ENCODE data around the gene FADS1. TPM values are rescaled to one million over a fixed set of nuclear protein-coding genes. Genes with fewer than 3 reads are reported as not detected.

Gene FADS1
- total RNA-seq, 1 experiment from 2014 or later, result 442 TPM

DNA sequence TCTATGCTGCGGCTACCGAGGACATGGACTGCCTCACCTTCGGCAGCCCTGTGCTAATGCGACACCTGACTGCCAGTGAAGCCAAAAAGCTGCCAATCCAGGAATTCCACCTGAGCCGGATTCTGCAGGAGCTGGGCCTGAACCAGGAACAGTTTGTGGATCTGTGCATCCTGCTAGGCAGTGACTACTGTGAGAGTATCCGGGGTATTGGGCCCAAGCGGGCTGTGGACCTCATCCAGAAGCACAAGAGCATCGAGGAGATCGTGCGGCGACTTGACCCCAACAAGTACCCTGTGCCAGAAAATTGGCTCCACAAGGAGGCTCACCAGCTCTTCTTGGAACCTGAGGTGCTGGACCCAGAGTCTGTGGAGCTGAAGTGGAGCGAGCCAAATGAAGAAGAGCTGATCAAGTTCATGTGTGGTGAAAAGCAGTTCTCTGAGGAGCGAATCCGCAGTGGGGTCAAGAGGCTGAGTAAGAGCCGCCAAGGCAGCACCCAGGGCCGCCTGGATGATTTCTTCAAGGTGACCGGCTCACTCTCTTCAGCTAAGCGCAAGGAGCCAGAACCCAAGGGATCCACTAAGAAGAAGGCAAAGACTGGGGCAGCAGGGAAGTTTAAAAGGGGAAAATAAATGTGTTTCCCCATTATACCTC lies 20.8 kb downstream of the FADS1 start:
- DNase-seq (ENCODE audit: low spot score), result no peak
- no peaks in the 10 kb centered on the region for H3K27me3 ChIP-seq (replicated peaks; ENCODE audit: insufficient read depth, low read depth, low read length, poor library complexity)
- TF ChIP-seq, protein P1, sequence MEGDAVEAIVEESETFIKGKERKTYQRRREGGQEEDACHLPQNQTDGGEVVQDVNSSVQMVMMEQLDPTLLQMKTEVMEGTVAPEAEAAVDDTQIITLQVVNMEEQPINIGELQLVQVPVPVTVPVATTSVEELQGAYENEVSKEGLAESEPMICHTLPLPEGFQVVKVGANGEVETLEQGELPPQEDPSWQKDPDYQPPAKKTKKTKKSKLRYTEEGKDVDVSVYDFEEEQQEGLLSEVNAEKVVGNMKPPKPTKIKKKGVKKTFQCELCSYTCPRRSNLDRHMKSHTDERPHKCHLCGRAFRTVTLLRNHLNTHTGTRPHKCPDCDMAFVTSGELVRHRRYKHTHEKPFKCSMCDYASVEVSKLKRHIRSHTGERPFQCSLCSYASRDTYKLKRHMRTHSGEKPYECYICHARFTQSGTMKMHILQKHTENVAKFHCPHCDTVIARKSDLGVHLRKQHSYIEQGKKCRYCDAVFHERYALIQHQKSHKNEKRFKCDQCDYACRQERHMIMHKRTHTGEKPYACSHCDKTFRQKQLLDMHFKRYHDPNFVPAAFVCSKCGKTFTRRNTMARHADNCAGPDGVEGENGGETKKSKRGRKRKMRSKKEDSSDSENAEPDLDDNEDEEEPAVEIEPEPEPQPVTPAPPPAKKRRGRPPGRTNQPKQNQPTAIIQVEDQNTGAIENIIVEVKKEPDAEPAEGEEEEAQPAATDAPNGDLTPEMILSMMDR (conservative IDR thresholded peaks at IDR 0.05; ENCODE audit: low read depth, low read length), result no peak
- TF ChIP-seq EZH2 (IDR thresholded peaks at IDR 0.05; ENCODE audit: borderline replicate concordance, low read depth, low read length, poor library complexity, severe bottlenecking), result no peak
- no peaks in the 10 kb centered on the region for H3K9me3 ChIP-seq (ENCODE audit: low read depth, low read length, poor library complexity, severe bottlenecking)
- POLR2A ChIA-PET (ENCODE audit: low non-redundant PET), result no interaction called here
- H3K4me1 ChIP-seq (ENCODE audit: insufficient read depth, low read length, poor library complexity, severe bottlenecking), result peaks cover 21% of the 10 kb centered on the region
- H3K4me3 ChIP-seq (ENCODE audit: low read depth, low read length, poor library complexity, severe bottlenecking), result no peak overlapping the region
- BruUV-seq (replicated peaks), result no TSS peak
- CTCF ChIA-PET, result interaction anchor here (0.9 to 3.0 kb wide), 5 partner anchors 102 to 312 kb away, joined by 3 to 12 read pairs (median 7); no protein-coding TSS in a partner anchor
- peak overlapping the region; percentile 5 for H3K27ac ChIP-seq (ENCODE audit: low read depth, low read length, poor library complexity, severe bottlenecking)
- intact Hi-C loops (cut with micrococcal nuclease; ENCODE audit: unreplicated experiment), result loop anchor here (2.0 to 5.0 kb wide), 3 partner anchors 76 to 313 kb away; no protein-coding TSS in a partner anchor
- H3K36me3 ChIP-seq (ENCODE audit: insufficient read depth, low read length, poor library complexity, severe bottlenecking), result peaks cover 64% of the 10 kb centered on the region

DNA sequence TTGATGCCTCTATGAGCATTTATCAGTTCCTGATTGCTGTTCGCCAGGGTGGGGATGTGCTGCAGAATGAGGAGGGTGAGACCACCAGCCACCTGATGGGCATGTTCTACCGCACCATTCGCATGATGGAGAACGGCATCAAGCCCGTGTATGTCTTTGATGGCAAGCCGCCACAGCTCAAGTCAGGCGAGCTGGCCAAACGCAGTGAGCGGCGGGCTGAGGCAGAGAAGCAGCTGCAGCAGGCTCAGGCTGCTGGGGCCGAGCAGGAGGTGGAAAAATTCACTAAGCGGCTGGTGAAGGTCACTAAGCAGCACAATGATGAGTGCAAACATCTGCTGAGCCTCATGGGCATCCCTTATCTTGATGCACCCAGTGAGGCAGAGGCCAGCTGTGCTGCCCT lies 21.3 kb downstream of the FADS1 start:
- no peak overlapping the region for H3K4me3 ChIP-seq (ENCODE audit: low read depth, low read length, poor library complexity, severe bottlenecking)
- intact Hi-C loops (cut with micrococcal nuclease; ENCODE audit: unreplicated experiment), result loop anchor here (5.0 kb wide), 2 partner anchors 77 to 102 kb away; no protein-coding TSS in a partner anchor
- no peaks in the 10 kb centered on the region for H3K27me3 ChIP-seq (replicated peaks; ENCODE audit: insufficient read depth, low read depth, low read length, poor library complexity)
- ChIA-PET CTCF (interaction anchor here (0.6 to 2.2 kb wide), 3 partner anchors 172 to 312 kb away, joined by 3 to 10 read pairs (median 5); partner anchors contain the start of gene FTH1), POLR2A (ENCODE audit: low non-redundant PET) (no interaction called here)
- H3K36me3 ChIP-seq (ENCODE audit: insufficient read depth, low read length, poor library complexity, severe bottlenecking), result peaks cover 61% of the 10 kb centered on the region
- DNase-seq (ENCODE audit: low spot score), result no peak
- BruUV-seq (replicated peaks), result no TSS peak
- peaks cover 21% of the 10 kb centered on the region for H3K4me1 ChIP-seq (ENCODE audit: insufficient read depth, low read length, poor library complexity, severe bottlenecking)
- H3K9me3 ChIP-seq (ENCODE audit: low read depth, low read length, poor library complexity, severe bottlenecking), result no peaks in the 10 kb centered on the region
- H3K27ac ChIP-seq (ENCODE audit: low read depth, low read length, poor library complexity, severe bottlenecking), result no peak overlapping the region
- TF ChIP-seq EZH2 (IDR thresholded peaks at IDR 0.05; ENCODE audit: borderline replicate concordance, low read depth, low read length, poor library complexity, severe bottlenecking), result no peak
- TF ChIP-seq, protein P1 (conservative IDR thresholded peaks at IDR 0.05; ENCODE audit: low read depth, low read length), result no peak

DNA sequence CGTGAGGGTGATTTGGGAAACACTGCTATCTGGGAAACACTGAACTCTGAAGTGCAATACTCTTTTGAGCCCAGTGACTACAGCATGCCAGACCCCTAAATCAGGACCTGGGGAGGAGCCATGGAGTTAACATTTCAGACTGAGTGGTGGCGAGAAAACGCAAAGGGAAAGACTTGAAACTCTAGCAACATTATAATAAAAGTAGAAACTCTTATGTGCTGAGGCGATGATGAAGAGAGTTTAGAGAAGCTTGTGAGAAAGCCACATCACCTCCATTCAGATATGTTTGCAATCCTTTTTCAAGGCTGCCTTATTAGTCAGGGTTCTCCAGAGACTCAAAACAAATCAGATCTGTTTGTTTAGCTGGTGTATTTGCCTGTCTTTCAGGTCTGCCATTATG lies 22.2 kb downstream of the FADS1 start:
- H3K9me3 ChIP-seq (ENCODE audit: low read depth, low read length, poor library complexity, severe bottlenecking), result no peaks in the 10 kb centered on the region
- no TSS peak for BruUV-seq (replicated peaks)
- ChIA-PET CTCF (interaction anchor here (0.6 kb wide), 1 partner anchor 173 kb away, joined by 5 read pairs; the partner anchor contains the start of gene FTH1), POLR2A (ENCODE audit: low non-redundant PET) (no interaction called here)
- peaks cover 61% of the 10 kb centered on the region for H3K36me3 ChIP-seq (ENCODE audit: insufficient read depth, low read length, poor library complexity, severe bottlenecking)
- TF ChIP-seq, protein P1 (conservative IDR thresholded peaks at IDR 0.05; ENCODE audit: low read depth, low read length), result no peak
- no peak for TF ChIP-seq EZH2 (IDR thresholded peaks at IDR 0.05; ENCODE audit: borderline replicate concordance, low read depth, low read length, poor library complexity, severe bottlenecking)
- H3K4me1 ChIP-seq (ENCODE audit: insufficient read depth, low read length, poor library complexity, severe bottlenecking), result peaks cover 21% of the 10 kb centered on the region
- DNase-seq (ENCODE audit: low spot score), result no peak
- peak overlapping the region; percentile 21 for H3K27ac ChIP-seq (ENCODE audit: low read depth, low read length, poor library complexity, severe bottlenecking)
- intact Hi-C loops (cut with micrococcal nuclease; ENCODE audit: unreplicated experiment), result no loop called here
- no peaks in the 10 kb centered on the region for H3K27me3 ChIP-seq (replicated peaks; ENCODE audit: insufficient read depth, low read depth, low read length, poor library complexity)
- H3K4me3 ChIP-seq (ENCODE audit: low read depth, low read length, poor library complexity, severe bottlenecking), result peak overlapping the region; percentile 17

Measured in A673 (cell line).